ENCODE measurements around the gene DRAM2.
"Not testable (repeated sequence)": the region's sequence is repeated elsewhere in the genome, so short reads cannot be mapped to it uniquely, and the experiment has no call there.

Gene DRAM2

GRCh38 chr1:111142356-111142975 lies 2.6 kb upstream of the DRAM2 start:
- peak; percentile 23 for DNase-seq (ENCODE audit: low spot score)

- DNase-seq (ENCODE audit: low spot score): no peak
These were observed 1.6 kb upstream of the DRAM2 start for GRCh38 chr1:111141245-111142220.

GRCh38 chr1:111140680-111140967 lies 731 bp upstream of the DRAM2 start:
- peak; percentile 58 for DNase-seq (ENCODE audit: low spot score)

- DNase-seq (ENCODE audit: low spot score): peak; percentile 48
These were observed 453 bp downstream of the DRAM2 start for GRCh38 chr1:111139324-111139955.

- no peak for DNase-seq (ENCODE audit: low spot score)
These were observed 6.0 kb downstream of the DRAM2 start for GRCh38 chr1:111133866-111134265.

- no peak for DNase-seq (ENCODE audit: low spot score)
These were observed 8.2 kb downstream of the DRAM2 start for GRCh38 chr1:111131693-111132092.

GRCh38 chr1:111129376-111129775 lies 10.5 kb downstream of the DRAM2 start:
- no peak for DNase-seq (ENCODE audit: low spot score)

GRCh38 chr1:111127923-111128643 lies 11.8 kb downstream of the DRAM2 start:
- DNase-seq (ENCODE audit: low spot score): no peak

GRCh38 chr1:111126354-111126753 lies 13.5 kb downstream of the DRAM2 start:
- no peak for DNase-seq (ENCODE audit: low spot score)

GRCh38 chr1:111116496-111116895 lies 23.4 kb downstream of the DRAM2 start:
- no peak for DNase-seq (ENCODE audit: low spot score)

- DNase-seq (ENCODE audit: low spot score): no peak
These were observed 29.5 kb downstream of the DRAM2 start for GRCh38 chr1:111110197-111110899.

GRCh38 chr1:111104981-111105380 lies 34.9 kb downstream of the DRAM2 start:
- DNase-seq (ENCODE audit: low spot score): no peak

GRCh38 chr1:111101854-111102642 lies 37.8 kb downstream of the DRAM2 start:
- DNase-seq (ENCODE audit: low spot score): no peak

- no peak for DNase-seq (ENCODE audit: low spot score)
These were observed 40.6 kb downstream of the DRAM2 start for GRCh38 chr1:111099289-111099688.

- no peak for DNase-seq (ENCODE audit: low spot score)
These were observed 42.4 kb downstream of the DRAM2 start for GRCh38 chr1:111097356-111098099.

GRCh38 chr1:111095421-111095820 lies 44.5 kb downstream of the DRAM2 start:
- not testable (repeated sequence) for DNase-seq (ENCODE audit: low spot score)

GRCh38 chr1:111089638-111090037 lies 50.3 kb downstream of the DRAM2 start:
- DNase-seq (ENCODE audit: low spot score): no peak

GRCh38 chr1:111085676-111086075 lies 54.2 kb downstream of the DRAM2 start:
- DNase-seq (ENCODE audit: low spot score): no peak

- no peak for DNase-seq (ENCODE audit: low spot score)
These were observed 54.9 kb downstream of the DRAM2 start for GRCh38 chr1:111084999-111085398.
